HepG2 (cell line): ENCODE data around the gene VPS18. TPM values are rescaled to one million over a fixed set of nuclear protein-coding genes. Genes with fewer than 3 reads are reported as not detected.

Experiments
- JUND ChIP-seq: sonication (generic); formaldehyde crosslinking; IDR thresholded peaks from 2 replicates; pipeline ENCODE4 v1.8.0; 2022; ENCODE audit warnings: mild to moderate bottlenecking, missing genetic modification reagents
- NFE2L1 ChIP-seq: sonication (generic); formaldehyde crosslinking; IDR thresholded peaks from 2 replicates; pipeline ENCODE4 v1.4.0; 2020; ENCODE audit warnings: missing genetic modification reagents, mild to moderate bottlenecking, borderline replicate concordance
- RARA ChIP-seq: IDR thresholded peaks from 2 replicates; pipeline ENCODE4 v1.6.1; 2016; ENCODE audit warnings: missing genetic modification reagents, missing compliant biosample characterization
- RERE ChIP-seq: IDR thresholded peaks from 2 replicates; pipeline ENCODE4 v1.6.1; 2016; ENCODE audit warnings: low read depth, missing genetic modification reagents, missing compliant biosample characterization
- SALL2 ChIP-seq: sonication (generic); formaldehyde crosslinking; IDR thresholded peaks from 2 replicates; pipeline ENCODE4 v1.8.1; 2023; ENCODE audit warnings: mild to moderate bottlenecking, missing genetic modification reagents, inconsistent platforms
- ZFP36 ChIP-seq: fragments of 150-350 bp; IDR thresholded peaks from 2 replicates; pipeline ENCODE4 v1.6.1; 2018; ENCODE audit warnings: borderline replicate concordance, low read length, low read depth; ENCODE audit not compliant: partially characterized antibody
- ZIK1 ChIP-seq: sonication (generic); formaldehyde crosslinking; IDR thresholded peaks from 2 replicates; pipeline ENCODE4 v1.5.0; 2020; ENCODE audit warnings: mild to moderate bottlenecking, low read depth, missing genetic modification reagents, borderline replicate concordance
- ZNF407 ChIP-seq: sonication (generic); formaldehyde crosslinking; IDR thresholded peaks from one replicate; pipeline ENCODE4 v1.5.1; 2020; ENCODE audit warnings: mild to moderate bottlenecking, missing genetic modification reagents; ENCODE audit errors: not compliant biosample characterization
- polyA plus RNA-seq, 8 experiments: library from polyadenylated mRNA; depleted of rRNA in 3 of 8; stranded (reverse) in 7 of 8; unstranded in 1 of 8; fragments of >200 nt; fragmentation: Illumina TruSeq in 4 of 8; extraction: Trizol in 4 of 8; gene quantifications; 2 replicates each; pipeline versions ENCODE4 v1.2.1 to v1.2.3, GENCODE V29; 2011 to 2016; ENCODE audit warnings: low read depth in 4 of 8, missing spikeins in 1 of 8, mixed read lengths in 1 of 8; ENCODE audit not compliant: insufficient read depth in 1 of 8
- total RNA-seq, 5 experiments: library from RNA; depleted of rRNA; stranded (reverse); fragments of >200 nt; fragmentation: Illumina TruSeq; extraction: Trizol; gene quantifications; 2 replicates each; pipeline ENCODE4 v1.2.3, GENCODE V29; 2016; ENCODE audit warnings: low read depth in 1 of 5

Gene VPS18
- total and polyA plus RNA-seq, 2 of the 13 experiments (the other 11 are each of a cell fraction or from before 2014, with no cell fraction given): 5.8 to 17.0 TPM

- TF ChIP-seq ZNF407 (CRISPR knock-in tag): no peak
- no peak for TF ChIP-seq ZFP36
- no peak for TF ChIP-seq JUND
- no peak for TF ChIP-seq ZIK1 (CRISPR knock-in tag)
- TF ChIP-seq NFE2L1 (CRISPR knock-in tag): no peak
- TF ChIP-seq RARA (CRISPR knock-in tag): no peak
- TF ChIP-seq SALL2: no peak
- no peak for TF ChIP-seq RERE (CRISPR knock-in tag)
Observed at GRCh38 chr15:40854161-40854560, 40.1 kb upstream of the VPS18 start (continued).
